HCT116 (cell line): ENCODE results near the gene ENPP4. TPM values are rescaled to one million over a fixed set of nuclear protein-coding genes. Genes with fewer than 3 reads are reported as not detected.
"Not testable (repeated sequence)": the region's sequence is repeated elsewhere in the genome, so short reads cannot be mapped to it uniquely, and the experiment has no call there.

Experiments used
- ATAC-seq: fragments of 200-7000 bp; cut with Tn5 transposase; 2 replicates; pipeline ENCODE4 v1.9.1; 2020; ENCODE audit warnings: mild to moderate bottlenecking, moderate library complexity
- BruUV-seq: library from RNA; stranded (reverse); fragments of 400-500 nt; replicated peaks from 2 replicates; lab custom pipeline; 2021; lab: Mats Ljungman, UMichigan
- CTCF ChIA-PET: fragments of 300-600 bp; sonication (Branson Sonifier 250); formaldehyde crosslinking; loops from one replicate; lab custom pipeline; 2021; ENCODE audit warnings: antibody characterized with exemption; lab: Charles Lee
- POLR2A ChIA-PET: fragments of 300-600, 350-600 bp; sonication (Branson Sonifier 250); formaldehyde crosslinking; loops from one replicate; lab custom pipeline; 2021; ENCODE audit warnings: antibody characterized with exemption; lab: Charles Lee
- RAD21 ChIA-PET, 2 experiments: fragments of 300-600 bp; sonication (Branson Sonifier 250); formaldehyde crosslinking; loops; one replicate each; lab custom pipeline; 2023; ENCODE audit warnings: low total read pairs in 2 of 2; ENCODE audit not compliant: uncharacterized antibody in 2 of 2, unreplicated experiment in 2 of 2, low non-redundant PET in 1 of 2; lab: Charles Lee
- DNase-seq: peaks from one replicate; pipeline ENCODE4 v3.0.0-alpha.2; 2010; ENCODE audit warnings: low read depth, low spot score
- H2AFZ ChIP-seq: fragments of 200-600 bp; shearing (Covaris generic), sonication (generic); 2 replicates; pipeline ENCODE4 v1.6.1; 2017; ENCODE audit warnings: low read depth, mixed run types, mixed read lengths, antibody characterized with exemption, low read length; ENCODE audit not compliant: poor library complexity, severe bottlenecking
- H3K27ac ChIP-seq: 2 replicates; pipeline ENCODE4 v1.5.1; 2012; ENCODE audit warnings: low read depth, low read length
- H3K27me3 ChIP-seq: fragments of 200-600 bp; sonication (generic); 2 replicates; pipeline ENCODE4 v1.6.1; 2016; ENCODE audit warnings: mixed run types, low read length, mixed read lengths; ENCODE audit not compliant: insufficient read depth
- H3K36me3 ChIP-seq, 2 experiments: fragments of 200-500 bp in 1 of 2; fragments of 200-600 bp in 1 of 2; sonication (Bioruptor generic) in 1 of 2; sonication (generic) in 1 of 2; 2 replicates each; pipeline versions ENCODE4 v1.5.1 to v1.6.1; 2014 to 2016; ENCODE audit warnings: low read length in 2 of 2, inconsistent platforms in 1 of 2, mixed read lengths in 1 of 2, mixed run types in 1 of 2; ENCODE audit not compliant: insufficient read depth in 2 of 2, control insufficient read depth in 1 of 2
- H3K4me1 ChIP-seq, 2 experiments: fragments of 200-600 bp in 1 of 2; sonication (generic) in 1 of 2; 2 replicates each; pipeline versions ENCODE4 v1.5.1 to v1.6.1; 2012 to 2017; ENCODE audit warnings: low read length in 2 of 2, inconsistent platforms in 1 of 2, mild to moderate bottlenecking in 1 of 2, mixed read lengths in 1 of 2, mixed run types in 1 of 2, moderate library complexity in 1 of 2; ENCODE audit not compliant: insufficient read depth in 2 of 2, control insufficient read depth in 1 of 2
- H3K4me2 ChIP-seq: fragments of 200-600 bp; sonication (generic); 2 replicates; pipeline ENCODE4 v1.6.1; 2017; ENCODE audit warnings: mixed run types, low read length, mixed read lengths
- H3K4me3 ChIP-seq, 2 experiments: fragments of 200-600 bp in 1 of 2; sonication (generic) in 1 of 2; replicated peaks in 1 of 2; 2 replicates each; pipeline ENCODE4 v1.5.1; 2011 to 2016; ENCODE audit warnings: low read length in 2 of 2, control low read depth in 1 of 2, low read depth in 1 of 2, mild to moderate bottlenecking in 1 of 2, mixed read lengths in 1 of 2, mixed run types in 1 of 2
- H3K79me2 ChIP-seq: fragments of 200-600 bp; sonication (generic); 2 replicates; pipeline ENCODE4 v1.6.1; 2017; ENCODE audit warnings: mild to moderate bottlenecking, mixed run types, low read length, moderate library complexity, mixed read lengths; ENCODE audit not compliant: insufficient read depth
- H3K9ac ChIP-seq: fragments of 200-600 bp; sonication (generic); 2 replicates; pipeline ENCODE4 v1.6.1; 2016; ENCODE audit warnings: low read length, mixed read lengths
- H3K9me2 ChIP-seq: fragments of 200-600 bp; sonication (generic), shearing (Covaris generic); 2 replicates; pipeline ENCODE4 v1.6.1; 2017; ENCODE audit warnings: mixed run types, mild to moderate bottlenecking, moderate library complexity; ENCODE audit not compliant: insufficient read depth
- H3K9me3 ChIP-seq, 2 experiments: fragments of 200-500 bp in 1 of 2; fragments of 200-600 bp in 1 of 2; sonication (Bioruptor generic) in 1 of 2; sonication (generic) in 1 of 2; 2 replicates each; pipeline ENCODE4 v1.6.1; 2014 to 2017; ENCODE audit warnings: low read length in 2 of 2, mixed read lengths in 2 of 2, inconsistent platforms in 1 of 2, low read depth in 1 of 2, mild to moderate bottlenecking in 1 of 2, mixed run types in 1 of 2, moderate library complexity in 1 of 2; ENCODE audit not compliant: control insufficient read depth in 1 of 2, insufficient read depth in 1 of 2
- H4K20me1 ChIP-seq: fragments of 200-600 bp; sonication (generic), shearing (Covaris generic); 2 replicates; pipeline ENCODE4 v1.6.1; 2017; ENCODE audit warnings: mixed run types, mild to moderate bottlenecking, moderate library complexity; ENCODE audit not compliant: insufficient read depth
- CBX3 ChIP-seq: IDR thresholded peaks from 2 replicates; pipeline ENCODE4 v1.6.1; 2012; ENCODE audit warnings: low read depth
- CEBPB ChIP-seq: IDR thresholded peaks from 2 replicates; pipeline ENCODE4 v1.6.1; 2012; ENCODE audit warnings: low read depth
- EGR1 ChIP-seq: IDR thresholded peaks from 2 replicates; pipeline ENCODE4 v1.6.1; 2012; ENCODE audit warnings: low read depth
- ELF1 ChIP-seq: IDR thresholded peaks from 2 replicates; pipeline ENCODE4 v1.6.1; 2012; ENCODE audit warnings: low read depth, borderline replicate concordance
- EZH2 ChIP-seq: fragments of 200-600 bp; sonication (generic); IDR thresholded peaks from 2 replicates; pipeline ENCODE4 v1.6.1; 2017; ENCODE audit warnings: antibody characterized with exemption, mixed run types
- EZH2phosphoT487 ChIP-seq: fragments of 200-600 bp; IDR thresholded peaks from 2 replicates; pipeline ENCODE4 v1.6.1; 2018; ENCODE audit warnings: antibody characterized with exemption, borderline replicate concordance
- FOSL1 ChIP-seq: IDR thresholded peaks from 2 replicates; pipeline ENCODE4 v1.6.1; 2012; ENCODE audit warnings: low read depth
- JUND ChIP-seq: IDR thresholded peaks from 2 replicates; pipeline ENCODE4 v1.6.1; 2012
- POLR2AphosphoS5 ChIP-seq: IDR thresholded peaks from 2 replicates; pipeline ENCODE4 v1.6.1; 2011; ENCODE audit warnings: mild to moderate bottlenecking, low read depth, low read length, moderate library complexity
- RAD21 ChIP-seq: IDR thresholded peaks from 2 replicates; pipeline ENCODE4 v1.6.1; 2012; ENCODE audit warnings: low read depth, mild to moderate bottlenecking
- SP1 ChIP-seq: IDR thresholded peaks from 2 replicates; pipeline ENCODE4 v1.6.1; 2012; ENCODE audit warnings: low read depth
- SRF ChIP-seq: IDR thresholded peaks from 2 replicates; pipeline ENCODE4 v1.6.1; 2012; ENCODE audit warnings: low read depth
- TCF7L2 ChIP-seq: IDR thresholded peaks from 2 replicates; pipeline ENCODE4 v1.7.0; 2011; ENCODE audit warnings: borderline replicate concordance, inconsistent platforms; ENCODE audit not compliant: insufficient read depth, insufficient read length; ENCODE audit errors: extremely low read depth
- ZFX ChIP-seq: fragments of 450-650 bp; IDR thresholded peaks from 2 replicates; pipeline ENCODE4 v1.6.1; 2017
- intact Hi-C: fragments of 100-400 bp; cut with micrococcal nuclease; formaldehyde crosslinking; loops from 2 replicates; pipeline ENCODE4 v1.10.0; 2022
- total RNA-seq: library from RNA; stranded (reverse); gene quantifications from one replicate; pipeline ENCODE4 v1.2.1, GENCODE V29; 2021; ENCODE audit not compliant: unreplicated experiment
- TF ChIP-seq, protein P1 (sequence below): IDR thresholded peaks from 2 replicates; pipeline ENCODE4 v1.6.1; 2012
- TF ChIP-seq, protein P2 (sequence below), 3 experiments: fragments of 200-600 bp in 1 of 3; sonication (generic) in 1 of 3; IDR thresholded peaks in 2 of 3; conservative IDR thresholded peaks in 1 of 3; 2 replicates each; pipeline ENCODE4 v1.5.1; 2012 to 2017; ENCODE audit warnings: low read depth in 2 of 3, low read length in 2 of 3, antibody characterized with exemption in 1 of 3, borderline replicate concordance in 1 of 3, control low read depth in 1 of 3, mild to moderate bottlenecking in 1 of 3, mixed read lengths in 1 of 3, mixed run types in 1 of 3, moderate library complexity in 1 of 3; ENCODE audit not compliant: insufficient read depth in 1 of 3
- TF ChIP-seq, protein P3 (sequence below): IDR thresholded peaks from 2 replicates; pipeline ENCODE4 v1.6.1; 2012; ENCODE audit warnings: low read depth

ENPP4 gene
- total RNA-seq, 1 experiment from 2014 or later, result 9.6 TPM

DNA sequence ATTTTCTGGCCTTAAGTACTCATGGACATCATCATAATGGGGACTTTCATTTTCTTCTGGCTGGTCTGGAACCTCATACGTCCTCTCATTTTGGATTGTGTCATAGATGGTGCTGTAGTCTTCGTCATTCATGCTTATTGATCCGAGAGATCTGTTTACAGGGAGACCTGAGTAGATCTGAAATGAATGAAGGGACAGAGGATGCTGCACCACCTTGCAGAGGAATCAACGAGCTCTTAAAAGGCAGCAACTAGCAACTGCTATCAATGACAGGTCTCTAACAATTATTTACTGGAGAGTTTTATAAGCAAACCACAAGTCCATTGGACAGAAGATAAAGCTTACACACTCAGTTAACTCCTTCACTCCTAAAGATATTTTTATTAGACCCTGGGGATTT, 49.7 kb upstream of the ENPP4 start:
- no peaks in the 10 kb centered on the region for H4K20me1 ChIP-seq
- TF ChIP-seq POLR2AphosphoS5 (no peak), EGR1 (no peak), ELF1 (no peak), JUND (no peak), EZH2phosphoT487 (no peak), SP1 (no peak), FOSL1 (no peak), CBX3 (no peak), EZH2 (no peak), RAD21 (no peak), ZFX (no peak), SRF (no peak), CEBPB (no peak), TCF7L2 (no peak)
- TF ChIP-seq, protein P1, sequence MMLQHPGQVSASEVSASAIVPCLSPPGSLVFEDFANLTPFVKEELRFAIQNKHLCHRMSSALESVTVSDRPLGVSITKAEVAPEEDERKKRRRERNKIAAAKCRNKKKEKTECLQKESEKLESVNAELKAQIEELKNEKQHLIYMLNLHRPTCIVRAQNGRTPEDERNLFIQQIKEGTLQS, result no peak
- TF ChIP-seq, protein P2, sequence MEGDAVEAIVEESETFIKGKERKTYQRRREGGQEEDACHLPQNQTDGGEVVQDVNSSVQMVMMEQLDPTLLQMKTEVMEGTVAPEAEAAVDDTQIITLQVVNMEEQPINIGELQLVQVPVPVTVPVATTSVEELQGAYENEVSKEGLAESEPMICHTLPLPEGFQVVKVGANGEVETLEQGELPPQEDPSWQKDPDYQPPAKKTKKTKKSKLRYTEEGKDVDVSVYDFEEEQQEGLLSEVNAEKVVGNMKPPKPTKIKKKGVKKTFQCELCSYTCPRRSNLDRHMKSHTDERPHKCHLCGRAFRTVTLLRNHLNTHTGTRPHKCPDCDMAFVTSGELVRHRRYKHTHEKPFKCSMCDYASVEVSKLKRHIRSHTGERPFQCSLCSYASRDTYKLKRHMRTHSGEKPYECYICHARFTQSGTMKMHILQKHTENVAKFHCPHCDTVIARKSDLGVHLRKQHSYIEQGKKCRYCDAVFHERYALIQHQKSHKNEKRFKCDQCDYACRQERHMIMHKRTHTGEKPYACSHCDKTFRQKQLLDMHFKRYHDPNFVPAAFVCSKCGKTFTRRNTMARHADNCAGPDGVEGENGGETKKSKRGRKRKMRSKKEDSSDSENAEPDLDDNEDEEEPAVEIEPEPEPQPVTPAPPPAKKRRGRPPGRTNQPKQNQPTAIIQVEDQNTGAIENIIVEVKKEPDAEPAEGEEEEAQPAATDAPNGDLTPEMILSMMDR (IDR thresholded peaks at IDR 0.05 in 2 of 3, conservative IDR thresholded peaks at IDR 0.05 in 1 of 3; ENCODE audit: borderline replicate concordance in 1 of 3, insufficient read depth in 1 of 3, low read depth in 2 of 3, low read length in 2 of 3), result no peak
- TF ChIP-seq, protein P3, sequence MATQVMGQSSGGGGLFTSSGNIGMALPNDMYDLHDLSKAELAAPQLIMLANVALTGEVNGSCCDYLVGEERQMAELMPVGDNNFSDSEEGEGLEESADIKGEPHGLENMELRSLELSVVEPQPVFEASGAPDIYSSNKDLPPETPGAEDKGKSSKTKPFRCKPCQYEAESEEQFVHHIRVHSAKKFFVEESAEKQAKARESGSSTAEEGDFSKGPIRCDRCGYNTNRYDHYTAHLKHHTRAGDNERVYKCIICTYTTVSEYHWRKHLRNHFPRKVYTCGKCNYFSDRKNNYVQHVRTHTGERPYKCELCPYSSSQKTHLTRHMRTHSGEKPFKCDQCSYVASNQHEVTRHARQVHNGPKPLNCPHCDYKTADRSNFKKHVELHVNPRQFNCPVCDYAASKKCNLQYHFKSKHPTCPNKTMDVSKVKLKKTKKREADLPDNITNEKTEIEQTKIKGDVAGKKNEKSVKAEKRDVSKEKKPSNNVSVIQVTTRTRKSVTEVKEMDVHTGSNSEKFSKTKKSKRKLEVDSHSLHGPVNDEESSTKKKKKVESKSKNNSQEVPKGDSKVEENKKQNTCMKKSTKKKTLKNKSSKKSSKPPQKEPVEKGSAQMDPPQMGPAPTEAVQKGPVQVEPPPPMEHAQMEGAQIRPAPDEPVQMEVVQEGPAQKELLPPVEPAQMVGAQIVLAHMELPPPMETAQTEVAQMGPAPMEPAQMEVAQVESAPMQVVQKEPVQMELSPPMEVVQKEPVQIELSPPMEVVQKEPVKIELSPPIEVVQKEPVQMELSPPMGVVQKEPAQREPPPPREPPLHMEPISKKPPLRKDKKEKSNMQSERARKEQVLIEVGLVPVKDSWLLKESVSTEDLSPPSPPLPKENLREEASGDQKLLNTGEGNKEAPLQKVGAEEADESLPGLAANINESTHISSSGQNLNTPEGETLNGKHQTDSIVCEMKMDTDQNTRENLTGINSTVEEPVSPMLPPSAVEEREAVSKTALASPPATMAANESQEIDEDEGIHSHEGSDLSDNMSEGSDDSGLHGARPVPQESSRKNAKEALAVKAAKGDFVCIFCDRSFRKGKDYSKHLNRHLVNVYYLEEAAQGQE, result no peak
- no peak overlapping the region for H3K9ac ChIP-seq
- H3K4me2 ChIP-seq, result no peak overlapping the region
- H3K9me3 ChIP-seq, result no peaks in the 10 kb centered on the region
- no peak overlapping the region for H3K27ac ChIP-seq
- ChIA-PET RAD21 (no interaction called here), POLR2A (no interaction called here), CTCF (interaction anchor here (1.6 kb wide), 1 partner anchor 10 kb away, joined by 5 read pairs; no protein-coding TSS in a partner anchor)
- H3K27me3 ChIP-seq, result no peaks in the 10 kb centered on the region
- H3K4me3 ChIP-seq, result no peak overlapping the region
- ATAC-seq (no peak), DNase-seq (no peak)
- no peaks in the 10 kb centered on the region for H3K4me1 ChIP-seq
- BruUV-seq, result no TSS peak
- no peak overlapping the region for H2AFZ ChIP-seq
- H3K36me3 ChIP-seq, result no peaks in the 10 kb centered on the region
- no peaks in the 10 kb centered on the region for H3K79me2 ChIP-seq
- no peaks in the 10 kb centered on the region; the same call in 1 of the 2 replicates for H3K9me2 ChIP-seq
- intact Hi-C loops, result no loop called here

DNA sequence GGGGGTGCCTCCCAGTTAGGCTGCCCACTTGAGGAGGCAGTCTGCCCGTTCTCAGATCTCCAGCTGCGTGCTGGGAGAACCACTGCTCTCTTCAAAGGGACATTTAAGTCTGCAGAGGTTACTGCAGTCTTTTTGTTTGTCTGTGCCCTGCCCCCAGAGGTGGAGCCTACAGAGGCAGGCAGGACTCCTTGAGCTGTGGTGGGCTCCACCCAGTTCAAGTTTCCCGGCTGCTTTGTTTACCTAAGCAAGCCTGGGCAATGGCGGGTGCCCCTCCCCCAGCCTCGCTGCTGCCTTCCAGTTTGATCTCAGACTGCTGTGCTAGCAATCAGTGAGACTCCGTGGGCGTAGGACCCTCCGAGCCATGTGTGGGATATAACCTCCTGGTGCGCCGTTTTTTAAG, 44.1 kb upstream of the ENPP4 start:
- POLR2A ChIA-PET, H3K79me2 ChIP-seq, H4K20me1 ChIP-seq, H3K4me1 ChIP-seq, ATAC-seq, CTCF ChIA-PET, H3K27ac ChIP-seq, H3K9me2 ChIP-seq, H3K9me3 ChIP-seq, DNase-seq, H3K27me3 ChIP-seq, H3K4me2 ChIP-seq, H3K4me3 ChIP-seq, H2AFZ ChIP-seq, RAD21 ChIA-PET, H3K36me3 ChIP-seq, BruUV-seq, H3K9ac ChIP-seq: not testable (repeated sequence)
- intact Hi-C loops, result loop anchor here (5.0 kb wide), 1 partner anchor 153 kb away; no protein-coding TSS in a partner anchor
